ENCODE data around the gene ACBD5.
"Not testable (repeated sequence)": the region's sequence is repeated elsewhere in the genome, so short reads cannot be mapped to it uniquely, and the experiment has no call there.

Gene ACBD5

GRCh38 chr10:27241010-27241651 lies 534 bp upstream of the ACBD5 start:
- no peak for DNase-seq

GRCh38 chr10:27237531-27237930 lies 3.1 kb downstream of the ACBD5 start:
- not testable (repeated sequence) for DNase-seq

- not testable (repeated sequence) for DNase-seq
Observed at GRCh38 chr10:27236589-27237128, 3.9 kb downstream of the ACBD5 start.

GRCh38 chr10:27235706-27236105 lies 4.9 kb downstream of the ACBD5 start:
- DNase-seq, result no peak

GRCh38 chr10:27230022-27230421 lies 10.6 kb downstream of the ACBD5 start:
- no peak for DNase-seq

GRCh38 chr10:27225642-27226257 lies 14.8 kb downstream of the ACBD5 start:
- DNase-seq, result no peak

- no peak for DNase-seq
Observed at GRCh38 chr10:27225011-27225590, 15.5 kb downstream of the ACBD5 start.

GRCh38 chr10:27223964-27224363 lies 16.6 kb downstream of the ACBD5 start:
- DNase-seq, result no peak

GRCh38 chr10:27207350-27207749 lies 33.2 kb downstream of the ACBD5 start:
- no peak for DNase-seq

GRCh38 chr10:27203806-27204205 lies 36.8 kb downstream of the ACBD5 start:
- DNase-seq, result no peak

- no peak for DNase-seq
Observed at GRCh38 chr10:27197980-27198620, 42.5 kb downstream of the ACBD5 start.

- no peak for DNase-seq
Observed at GRCh38 chr10:27192284-27192683, 48.3 kb downstream of the ACBD5 start.

- DNase-seq, result no peak
Observed at GRCh38 chr10:27190508-27190907, 50.1 kb downstream of the ACBD5 start.

GRCh38 chr10:27188897-27189296 lies 51.7 kb downstream of the ACBD5 start:
- no peak for DNase-seq

GRCh38 chr10:27188259-27188658 lies 52.3 kb downstream of the ACBD5 start:
- DNase-seq, result no peak

- no peak for DNase-seq
Observed at GRCh38 chr10:27169849-27170248, 70.7 kb downstream of the ACBD5 start.

GRCh38 chr10:27158421-27158820 lies 82.2 kb downstream of the ACBD5 start:
- no peak for DNase-seq

GRCh38 chr10:27157150-27157549 lies 83.4 kb downstream of the ACBD5 start:
- no peak for DNase-seq

- not testable (repeated sequence) for DNase-seq
Observed at GRCh38 chr10:27156566-27156965, 84.0 kb downstream of the ACBD5 start.

- peak; percentile 90 for DNase-seq
Observed at GRCh38 chr10:27155066-27155754, 85.4 kb downstream of the ACBD5 start, which contains the start of gene MASTL. TSS of gene MASTL (plus strand) at chr10:27155352. CDS start at chr10:27155427, 75 bp downstream.

- no peak for DNase-seq
Observed at GRCh38 chr10:27153845-27154193, 86.8 kb downstream of the ACBD5 start.

- no peak for DNase-seq
Observed at GRCh38 chr10:27153329-27153728, 87.3 kb downstream of the ACBD5 start.

- no peak for DNase-seq
Observed at GRCh38 chr10:27152687-27153086, 87.9 kb downstream of the ACBD5 start.

Measured in activated effector memory CD4-positive, alpha-beta T cell treated with Interleukin-2 at 50 U/mL for 16 hours (primary cell).